Activated CD4-positive, alpha-beta memory T cell treated with anti-CD3 and anti-CD28 coated beads, Interleukin-2, amount 10 ng/mL, durations not matched to agents 7 days and 5 days (primary cell): ENCODE measurements around the gene SNX19. TPM values are rescaled to one million over a fixed set of nuclear protein-coding genes. Genes with fewer than 3 reads are reported as not detected.

Experiments
- CTCF ChIA-PET: fragments of 350-600 bp; sonication (Branson Sonifier 250); formaldehyde crosslinking; loops from one replicate; lab custom pipeline; 2021; ENCODE audit warnings: antibody characterized with exemption, inconsistent platforms; lab: Charles Lee
- POLR2A ChIA-PET: fragments of 350-600 bp; sonication (Branson Sonifier 250); formaldehyde crosslinking; loops from one replicate; lab custom pipeline; 2021; ENCODE audit warnings: antibody characterized with exemption; lab: Charles Lee
- DNase-seq: peaks from one replicate; pipeline ENCODE4 v3.0.0-alpha.2; 2020
- H3K27ac Mint-ChIP-seq: one replicate; pipeline ENCODE4 v1.8.0; 2021; ENCODE audit warnings: mild to moderate bottlenecking, mixed read lengths
- H3K27me3 Mint-ChIP-seq: one replicate; pipeline ENCODE4 v1.8.0; 2021; ENCODE audit warnings: mixed read lengths
- H3K36me3 Mint-ChIP-seq: one replicate; pipeline ENCODE4 v1.8.0; 2021; ENCODE audit warnings: low read depth, mixed read lengths
- H3K4me1 Mint-ChIP-seq: one replicate; pipeline ENCODE4 v1.8.0; 2021; ENCODE audit warnings: mixed read lengths
- H3K4me3 Mint-ChIP-seq: one replicate; pipeline ENCODE4 v1.8.0; 2021; ENCODE audit warnings: mild to moderate bottlenecking, mixed read lengths
- H3K9me3 Mint-ChIP-seq: one replicate; pipeline ENCODE4 v1.8.0; 2021; ENCODE audit warnings: mixed read lengths
- total RNA-seq, 2 experiments: library from RNA; stranded (reverse); gene quantifications; one replicate each; pipeline ENCODE4 v1.2.3, GENCODE V29; 2021

The SNX19 gene
- total RNA-seq, 2 experiments from 2014 or later, result 38.0 to 41.8 TPM

- Mint-ChIP-seq H3K4me3 (no peak overlapping the region), H3K27me3 (peaks cover 14% of the 10 kb centered on the region), H3K4me1 (peaks cover 2% of the 10 kb centered on the region), H3K36me3 (no peaks in the 10 kb centered on the region), H3K9me3 (no peaks in the 10 kb centered on the region), H3K27ac (no peak overlapping the region)
- ChIA-PET CTCF (interaction anchor here (0.8 to 1.3 kb wide), 2 partner anchors 12 to 492 kb away, joined by 3 read pairs; no protein-coding TSS in a partner anchor), POLR2A (no interaction called here)
- no peak for DNase-seq
Measured at GRCh38 chr11:130847517-130847916, 68.8 kb downstream of the SNX19 start.

DNA sequence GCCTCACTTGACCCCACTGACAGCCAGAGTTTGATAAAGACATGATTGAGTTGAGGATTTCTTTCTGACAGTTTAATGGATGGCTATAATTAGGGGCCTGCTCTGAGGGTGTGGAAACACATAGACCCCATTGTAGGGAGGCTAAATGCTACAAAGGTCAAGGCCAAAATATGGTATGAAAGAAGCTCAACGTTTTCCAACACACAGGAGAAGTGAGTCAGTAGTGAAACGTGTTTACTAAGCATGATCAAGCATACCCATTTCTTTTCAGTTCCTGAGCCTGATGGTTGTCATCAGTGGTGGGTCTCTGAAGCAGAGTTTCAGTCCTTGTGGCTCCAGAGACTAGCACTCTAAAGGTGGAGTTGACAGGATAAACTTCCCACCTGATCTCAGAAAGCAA, 69.7 kb downstream of the SNX19 start:
- Mint-ChIP-seq H3K4me1 (peaks cover 2% of the 10 kb centered on the region), H3K27me3 (peaks cover 14% of the 10 kb centered on the region), H3K27ac (no peak overlapping the region), H3K4me3 (no peak overlapping the region), H3K36me3 (no peaks in the 10 kb centered on the region), H3K9me3 (no peaks in the 10 kb centered on the region)
- ChIA-PET CTCF (no interaction called here), POLR2A (no interaction called here)
- DNase-seq, result no peak

DNA sequence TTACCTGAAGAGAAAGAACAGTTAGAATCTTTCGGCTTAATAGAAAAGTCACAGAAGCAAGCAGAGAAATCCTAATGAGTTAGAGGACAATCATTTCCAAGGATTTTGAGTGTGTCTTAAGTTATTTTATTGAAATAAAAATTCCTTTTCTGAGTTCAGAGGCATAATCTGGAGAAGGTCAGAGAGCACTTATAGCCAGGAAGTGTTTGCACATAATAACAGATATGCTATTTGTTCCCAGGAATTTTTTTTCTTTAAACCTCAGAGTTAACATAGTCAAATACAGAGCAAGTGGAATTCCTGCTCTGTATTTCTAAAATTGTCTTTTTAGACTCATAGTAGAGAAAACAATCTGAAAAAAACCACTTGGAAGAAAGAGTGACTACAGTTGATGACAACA, 74.3 kb downstream of the SNX19 start:
- Mint-ChIP-seq H3K4me3 (no peak overlapping the region), H3K27me3 (peaks cover 36% of the 10 kb centered on the region), H3K36me3 (no peaks in the 10 kb centered on the region), H3K4me1 (no peaks in the 10 kb centered on the region), H3K27ac (no peak overlapping the region), H3K9me3 (no peaks in the 10 kb centered on the region)
- ChIA-PET CTCF (interaction anchor here (1.3 kb wide), 1 partner anchor 20 kb away, joined by 3 read pairs; no protein-coding TSS in a partner anchor), POLR2A (no interaction called here)
- no peak for DNase-seq

DNA sequence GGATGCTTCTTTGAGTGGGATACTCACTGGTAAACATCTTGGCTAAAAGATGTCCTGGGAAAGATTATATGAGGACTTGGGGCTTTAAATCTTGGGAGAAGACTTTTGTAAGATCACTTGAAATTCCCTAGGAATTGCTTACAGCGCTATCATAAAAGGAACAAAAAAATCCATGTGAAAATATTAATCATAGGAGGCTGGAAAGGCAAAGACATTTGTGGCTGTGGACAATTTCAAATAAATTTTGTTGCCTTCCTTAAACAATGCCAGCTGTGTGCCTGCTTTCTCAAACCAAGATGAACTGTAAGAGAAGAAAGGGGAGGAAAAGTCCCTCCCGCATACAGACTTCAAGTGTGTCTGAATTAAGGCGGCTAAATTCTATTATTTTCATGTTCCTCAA, 75.6 kb downstream of the SNX19 start:
- peaks cover 43% of the 10 kb centered on the region for H3K27me3 Mint-ChIP-seq
- no peaks in the 10 kb centered on the region for H3K36me3 Mint-ChIP-seq
- H3K9me3 Mint-ChIP-seq, result no peaks in the 10 kb centered on the region
- H3K4me3 Mint-ChIP-seq, result no peak overlapping the region
- no peaks in the 10 kb centered on the region for H3K4me1 Mint-ChIP-seq
- ChIA-PET POLR2A (interaction anchor here (1.2 kb wide), 1 partner anchor 19 kb away, joined by 3 read pairs; no protein-coding TSS in a partner anchor), CTCF (interaction anchor here (0.7 to 1.3 kb wide), 2 partner anchors 19 to 21 kb away, joined by 3 to 4 read pairs; no protein-coding TSS in a partner anchor)
- no peak overlapping the region for H3K27ac Mint-ChIP-seq
- DNase-seq, result no peak

GRCh38 chr11:130839981-130840666, 76.2 kb downstream of the SNX19 start:
- H3K4me1 Mint-ChIP-seq, result no peaks in the 10 kb centered on the region
- POLR2A ChIA-PET, result interaction anchor here (1.2 kb wide), 1 partner anchor 20 kb away, joined by 3 read pairs; no protein-coding TSS in a partner anchor
- CTCF ChIA-PET, result interaction anchor here (0.7 to 1.1 kb wide), 2 partner anchors 19 to 22 kb away, joined by 3 to 4 read pairs; no protein-coding TSS in a partner anchor
- H3K27me3 Mint-ChIP-seq, result peaks cover 45% of the 10 kb centered on the region
- DNase-seq, result no peak
- H3K36me3 Mint-ChIP-seq, result no peaks in the 10 kb centered on the region
- H3K4me3 Mint-ChIP-seq, result no peak overlapping the region
- no peaks in the 10 kb centered on the region for H3K9me3 Mint-ChIP-seq
- H3K27ac Mint-ChIP-seq, result no peak overlapping the region

GRCh38 chr11:130837194-130837593, 79.1 kb downstream of the SNX19 start:
- no peak for DNase-seq
- ChIA-PET POLR2A (no interaction called here), CTCF (no interaction called here)
- Mint-ChIP-seq H3K9me3 (no peaks in the 10 kb centered on the region), H3K27ac (no peak overlapping the region), H3K27me3 (peaks cover 47% of the 10 kb centered on the region), H3K36me3 (no peaks in the 10 kb centered on the region), H3K4me3 (no peak overlapping the region), H3K4me1 (no peaks in the 10 kb centered on the region)

- Mint-ChIP-seq H3K4me3 (no peak overlapping the region), H3K4me1 (no peaks in the 10 kb centered on the region), H3K36me3 (no peaks in the 10 kb centered on the region), H3K27ac (no peak overlapping the region), H3K9me3 (no peaks in the 10 kb centered on the region), H3K27me3 (peaks cover 38% of the 10 kb centered on the region)
- ChIA-PET POLR2A (no interaction called here), CTCF (no interaction called here)
- DNase-seq, result no peak
Measured at GRCh38 chr11:130834886-130835285, 81.4 kb downstream of the SNX19 start.

- peaks cover 27% of the 10 kb centered on the region for H3K27me3 Mint-ChIP-seq
- ChIA-PET CTCF (interaction anchor here (1.0 kb wide), 1 partner anchor 29 kb away, joined by 3 read pairs; no protein-coding TSS in a partner anchor), POLR2A (no interaction called here)
- no peak for DNase-seq
- no peak overlapping the region for H3K4me3 Mint-ChIP-seq
- no peak overlapping the region for H3K27ac Mint-ChIP-seq
- H3K9me3 Mint-ChIP-seq, result no peaks in the 10 kb centered on the region
- H3K36me3 Mint-ChIP-seq, result no peaks in the 10 kb centered on the region
- H3K4me1 Mint-ChIP-seq, result no peaks in the 10 kb centered on the region
Measured at GRCh38 chr11:130832566-130833425, 83.5 kb downstream of the SNX19 start.

- no peaks in the 10 kb centered on the region for H3K4me1 Mint-ChIP-seq
- no peaks in the 10 kb centered on the region for H3K36me3 Mint-ChIP-seq
- CTCF ChIA-PET, result no interaction called here
- H3K27ac Mint-ChIP-seq, result no peak overlapping the region
- H3K4me3 Mint-ChIP-seq, result no peak overlapping the region
- H3K9me3 Mint-ChIP-seq, result no peaks in the 10 kb centered on the region
- DNase-seq, result no peak
- POLR2A ChIA-PET, result no interaction called here
- H3K27me3 Mint-ChIP-seq, result peaks cover 23% of the 10 kb centered on the region
Measured at GRCh38 chr11:130831976-130832375, 84.3 kb downstream of the SNX19 start.

DNA sequence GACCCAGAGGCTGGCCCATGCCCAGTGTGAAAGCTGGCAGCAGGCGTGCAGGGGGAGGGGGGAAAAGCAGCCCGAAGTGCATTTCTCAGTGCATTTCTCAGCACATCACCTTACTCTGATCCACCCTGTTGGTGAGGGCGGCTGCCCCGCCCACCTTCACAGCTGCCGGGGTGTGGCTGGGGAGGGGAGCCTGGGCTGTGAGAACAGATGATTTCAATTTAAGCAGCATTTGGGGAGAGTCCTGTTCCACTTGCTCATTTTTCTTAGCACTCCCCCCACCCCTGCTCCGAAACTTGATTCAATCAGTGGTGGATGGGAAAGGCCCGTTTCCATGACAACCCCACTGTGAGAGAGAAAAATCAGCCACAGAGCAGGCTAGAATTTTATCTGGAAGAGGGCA, 84.8 kb downstream of the SNX19 start:
- Mint-ChIP-seq H3K36me3 (no peaks in the 10 kb centered on the region), H3K9me3 (no peaks in the 10 kb centered on the region), H3K27me3 (peaks cover 20% of the 10 kb centered on the region), H3K4me3 (no peak overlapping the region), H3K27ac (no peak overlapping the region), H3K4me1 (no peaks in the 10 kb centered on the region)
- DNase-seq, result no peak
- ChIA-PET POLR2A (no interaction called here), CTCF (no interaction called here)

- H3K4me1 Mint-ChIP-seq, result no peaks in the 10 kb centered on the region
Measured at GRCh38 chr11:130830566-130830965, 85.7 kb downstream of the SNX19 start.

GRCh38 chr11:130829920-130830511, 86.3 kb downstream of the SNX19 start:
- DNase-seq, result no peak
- H3K9me3 Mint-ChIP-seq, result no peaks in the 10 kb centered on the region
- no peak overlapping the region for H3K4me3 Mint-ChIP-seq
- POLR2A ChIA-PET, result no interaction called here
- H3K27ac Mint-ChIP-seq, result no peak overlapping the region
- no peaks in the 10 kb centered on the region for H3K4me1 Mint-ChIP-seq
- no peaks in the 10 kb centered on the region for H3K36me3 Mint-ChIP-seq
- CTCF ChIA-PET, result interaction anchor here (0.9 kb wide), 1 partner anchor 33 kb away, joined by 3 read pairs; no protein-coding TSS in a partner anchor
- H3K27me3 Mint-ChIP-seq, result peaks cover 18% of the 10 kb centered on the region

More at GRCh38 chr11:130830566-130830965, 85.7 kb downstream of the SNX19 start:
- POLR2A ChIA-PET, result no interaction called here
- DNase-seq, result no peak
- H3K9me3 Mint-ChIP-seq, result no peaks in the 10 kb centered on the region
- H3K4me3 Mint-ChIP-seq, result no peak overlapping the region
- CTCF ChIA-PET, result interaction anchor here (0.9 kb wide), 1 partner anchor 32 kb away, joined by 3 read pairs; no protein-coding TSS in a partner anchor
- no peaks in the 10 kb centered on the region for H3K36me3 Mint-ChIP-seq
- H3K27ac Mint-ChIP-seq, result no peak overlapping the region
- peaks cover 16% of the 10 kb centered on the region for H3K27me3 Mint-ChIP-seq

DNA sequence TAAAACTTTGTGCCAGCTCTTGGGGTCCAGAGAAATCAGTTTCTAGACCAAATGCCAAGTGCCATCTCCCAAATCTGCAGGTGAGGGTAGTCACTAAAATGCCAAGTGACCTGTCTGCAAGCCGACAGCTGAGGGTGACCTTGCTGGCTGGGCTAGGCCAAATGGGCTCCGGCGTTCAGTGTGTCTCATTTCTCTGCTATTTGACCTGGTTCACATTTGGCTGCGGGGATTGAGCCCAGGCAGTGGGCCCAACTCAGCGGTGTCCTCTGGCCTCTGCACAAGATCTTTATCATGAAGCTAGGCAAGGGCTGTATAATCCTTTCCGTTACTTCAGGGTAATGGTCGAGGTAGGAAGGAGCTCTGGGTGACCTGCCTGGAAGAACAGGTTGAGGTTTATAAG, 87.5 kb downstream of the SNX19 start:
- Mint-ChIP-seq H3K27ac (no peak overlapping the region), H3K4me1 (no peaks in the 10 kb centered on the region), H3K9me3 (no peaks in the 10 kb centered on the region), H3K4me3 (no peak overlapping the region), H3K36me3 (no peaks in the 10 kb centered on the region), H3K27me3 (peaks cover 12% of the 10 kb centered on the region)
- no peak for DNase-seq
- POLR2A ChIA-PET, result no interaction called here
- CTCF ChIA-PET, result no interaction called here
